Thyroid gland (tissue), 4 donors: Measurements from ENCODE around the gene OTUD7B. TPM values are rescaled to one million over a fixed set of nuclear protein-coding genes. Genes with fewer than 3 reads are reported as not detected.
A peak's percentile ranks its signal among the peaks of the same experiment; 100 is the strongest.

ENCODE experiments used
- DNase-seq, 2 donors: peaks; one replicate each; pipeline ENCODE4 v3.0.0-alpha.2; 2019
- H3K27ac ChIP-seq, 3 donors: fragments of 200-600 bp; sonication (generic); 1 replicate in 2 of 3; 2 replicates in 1 of 3; pipeline ENCODE4 v1.5.1; 2016 to 2019; ENCODE audit warnings: mild to moderate bottlenecking in 1 of 3, moderate library complexity in 1 of 3
- H3K27me3 ChIP-seq: fragments of 200-600 bp; sonication (generic); one replicate; pipeline ENCODE4 v1.5.1; 2019
- H3K36me3 ChIP-seq, 2 donors: fragments of 200-600 bp; sonication (generic); one replicate each; pipeline ENCODE4 v1.5.1; 2016 to 2019
- H3K4me1 ChIP-seq, 2 donors: fragments of 200-600 bp; sonication (generic); one replicate each; pipeline ENCODE4 v1.5.1; 2017 to 2019
- H3K4me3 ChIP-seq, 3 donors: fragments of 200-600 bp; sonication (generic); replicated peaks in 1 of 3; 1 replicate in 2 of 3; 2 replicates in 1 of 3; pipeline ENCODE4 v1.5.1; 2016; ENCODE audit warnings: mild to moderate bottlenecking in 1 of 3
- H3K9me3 ChIP-seq: fragments of 200-600 bp; sonication (generic); one replicate; pipeline ENCODE4 v1.5.1; 2017
- POLR2A ChIP-seq, 2 donors: fragments of 450-650 bp; IDR thresholded peaks; one replicate each; pipeline ENCODE4 v1.6.1; 2017; ENCODE audit warnings: antibody characterized with exemption in 2 of 2, mild to moderate bottlenecking in 2 of 2, moderate library complexity in 1 of 2
- WGBS, 2 donors: methylation state at CpG; one replicate each; pipeline ENCODE4 v1.1.5; 2017; 5-methylcytosine and 5-hydroxymethylcytosine counted together
- intact Hi-C: fragments of 100-400 bp; cut with DNase I; formaldehyde crosslinking; loops from one replicate; pipeline ENCODE4 v1.15.1; 2023
- total RNA-seq, 4 donors: library from RNA; depleted of rRNA; stranded (reverse); fragments of >200 nt; gene quantifications; one replicate each; pipeline ENCODE4 v1.2.3, GENCODE V29; 2016
- TF ChIP-seq, protein P1 (sequence below), 6 experiments: fragments of 200-600 bp in 3 of 6; fragments of 450-650 bp in 3 of 6; sonication (generic) in 3 of 6; IDR thresholded peaks; one replicate each; pipeline ENCODE4 v1.5.1; 2016 to 2019; ENCODE audit warnings: antibody characterized with exemption in 6 of 6, mild to moderate bottlenecking in 2 of 6, inconsistent platforms in 1 of 6, moderate library complexity in 1 of 6

OTUD7B gene
- total RNA-seq, 4 donors from 2014 or later, result 15.9 to 39.2 (median 23.2) TPM

DNA sequence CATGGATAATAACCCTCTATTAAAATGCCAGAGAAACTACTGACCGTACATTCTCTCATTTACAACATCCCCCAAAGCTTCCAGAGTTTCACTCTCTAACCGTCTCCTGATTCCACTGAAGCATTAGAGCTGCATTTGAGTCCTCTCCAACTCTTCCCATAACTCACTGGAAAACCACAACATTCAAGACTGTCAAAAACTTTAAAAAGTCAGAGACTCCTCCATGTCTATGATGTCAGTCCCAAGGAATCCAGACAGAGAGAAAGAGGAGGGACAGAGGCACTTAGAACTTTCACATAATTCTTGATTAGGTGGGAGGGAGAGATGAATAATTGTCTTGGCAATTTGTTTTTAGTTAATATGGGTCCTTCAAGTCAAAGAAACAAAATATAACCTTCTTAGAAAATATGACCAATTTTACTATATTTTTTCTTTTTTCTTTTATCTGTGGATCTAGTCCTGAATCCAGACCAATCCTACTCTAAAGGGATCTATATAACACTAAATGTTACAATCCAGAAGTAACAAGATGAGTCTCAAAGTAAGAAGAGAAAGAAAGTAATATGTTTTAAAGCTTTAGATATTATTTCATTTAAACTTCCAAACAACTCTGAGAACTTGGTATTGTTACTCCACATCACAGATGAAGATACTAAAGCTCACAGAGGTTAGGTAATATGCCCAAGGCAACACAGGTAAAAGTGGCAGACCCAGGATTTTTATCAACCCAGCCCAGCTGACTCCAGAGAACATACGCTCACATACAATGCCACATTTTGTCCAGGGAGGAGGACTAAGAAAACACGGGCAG lies 23.8 kb downstream of the OTUD7B start:
- intact Hi-C loops, result no loop called here
- Histone ChIP-seq H3K4me3 (no peak overlapping the region), H3K36me3 (no peaks in the 10 kb centered on the region), H3K9me3 (no peaks in the 10 kb centered on the region), H3K27ac (peak overlapping the region in 2 of 3 donors; percentile 1 to 37), H3K27me3 (no peaks in the 10 kb centered on the region), H3K4me1 (peaks cover 17 to 36% of the 10 kb centered on the region in 2 donors)
- DNase-seq, result no peak
- WGBS, 2 donors, result 51 to 59% methylated on average over 4 of the region's 4 CpGs
- TF ChIP-seq, protein P1, sequence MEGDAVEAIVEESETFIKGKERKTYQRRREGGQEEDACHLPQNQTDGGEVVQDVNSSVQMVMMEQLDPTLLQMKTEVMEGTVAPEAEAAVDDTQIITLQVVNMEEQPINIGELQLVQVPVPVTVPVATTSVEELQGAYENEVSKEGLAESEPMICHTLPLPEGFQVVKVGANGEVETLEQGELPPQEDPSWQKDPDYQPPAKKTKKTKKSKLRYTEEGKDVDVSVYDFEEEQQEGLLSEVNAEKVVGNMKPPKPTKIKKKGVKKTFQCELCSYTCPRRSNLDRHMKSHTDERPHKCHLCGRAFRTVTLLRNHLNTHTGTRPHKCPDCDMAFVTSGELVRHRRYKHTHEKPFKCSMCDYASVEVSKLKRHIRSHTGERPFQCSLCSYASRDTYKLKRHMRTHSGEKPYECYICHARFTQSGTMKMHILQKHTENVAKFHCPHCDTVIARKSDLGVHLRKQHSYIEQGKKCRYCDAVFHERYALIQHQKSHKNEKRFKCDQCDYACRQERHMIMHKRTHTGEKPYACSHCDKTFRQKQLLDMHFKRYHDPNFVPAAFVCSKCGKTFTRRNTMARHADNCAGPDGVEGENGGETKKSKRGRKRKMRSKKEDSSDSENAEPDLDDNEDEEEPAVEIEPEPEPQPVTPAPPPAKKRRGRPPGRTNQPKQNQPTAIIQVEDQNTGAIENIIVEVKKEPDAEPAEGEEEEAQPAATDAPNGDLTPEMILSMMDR (IDR thresholded peaks at IDR 0.05), result no peak
- TF ChIP-seq POLR2A (IDR thresholded peaks at IDR 0.05), result no peak

DNA sequence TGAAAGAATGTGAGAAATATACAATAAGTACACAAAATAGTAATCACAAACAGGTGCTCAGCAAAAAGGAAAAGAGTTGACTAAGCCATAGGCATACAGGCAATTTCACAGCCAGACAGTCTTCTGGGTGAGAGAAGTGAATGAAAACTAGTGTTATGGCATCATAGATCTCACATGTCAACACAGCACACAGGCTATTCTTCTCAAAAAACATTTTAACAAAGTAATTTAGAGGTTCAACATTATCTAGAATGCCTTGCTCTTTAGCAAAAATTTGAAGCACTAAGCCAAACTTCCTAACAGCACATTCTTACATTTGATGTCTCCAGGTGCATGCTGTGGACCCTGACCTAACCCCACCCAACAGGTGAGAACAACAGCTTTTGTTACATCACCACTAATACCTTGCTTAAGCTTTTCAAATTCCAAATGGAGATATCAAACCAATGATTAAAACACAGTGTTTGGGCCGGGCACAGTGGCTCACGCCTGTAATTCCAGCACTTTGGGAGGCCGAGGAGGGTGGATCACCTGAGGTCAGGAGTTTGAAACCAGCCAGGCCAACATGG lies 30.5 kb downstream of the OTUD7B start:
- intact Hi-C loops, result no loop called here
- Histone ChIP-seq H3K36me3 (peaks cover 7 to 20% of the 10 kb centered on the region in 2 donors), H3K27ac (no peak overlapping the region), H3K4me3 (no peak overlapping the region), H3K4me1 (peaks cover 8 to 19% of the 10 kb centered on the region in 2 donors), H3K27me3 (no peaks in the 10 kb centered on the region), H3K9me3 (no peaks in the 10 kb centered on the region)
- no peak for DNase-seq
- WGBS, 2 donors, result 98 to 100% methylated on average over 3 of the region's 3 CpGs
- TF ChIP-seq POLR2A (IDR thresholded peaks at IDR 0.05), result no peak
- TF ChIP-seq, protein P1 (IDR thresholded peaks at IDR 0.05), result no peak

DNA sequence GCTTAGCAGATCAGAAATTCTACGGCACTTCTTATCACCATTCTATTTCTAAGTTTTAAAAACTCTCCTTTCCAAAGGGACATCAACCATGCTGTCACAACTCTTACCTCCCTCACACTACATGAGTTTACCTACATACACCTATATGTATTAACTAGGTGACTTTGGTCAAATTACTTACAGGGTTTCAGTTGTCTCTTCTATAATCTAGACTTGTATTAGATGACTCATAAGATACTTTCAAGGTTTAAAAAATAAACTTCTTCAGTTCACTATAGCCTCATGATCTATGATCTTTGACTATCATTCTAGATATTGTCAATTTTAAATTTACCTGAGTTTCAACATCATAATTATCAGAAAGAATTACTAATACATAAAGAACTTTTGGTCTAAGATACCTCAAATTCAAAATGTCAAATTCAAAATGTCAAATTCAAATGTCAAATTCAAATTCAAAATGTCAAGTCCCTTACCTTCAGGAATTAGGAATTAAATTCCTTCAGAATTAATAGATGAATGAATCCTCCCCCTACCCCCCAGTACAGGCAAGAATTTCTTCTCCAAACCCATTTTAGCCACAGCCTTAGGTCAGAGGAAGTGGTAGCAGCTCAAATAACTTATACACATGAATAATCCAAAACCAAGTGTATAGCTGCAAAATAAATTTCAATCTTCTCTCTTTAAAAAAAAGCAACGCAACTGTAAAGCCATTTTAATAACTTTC lies 31.1 kb downstream of the OTUD7B start:
- H3K4me1 ChIP-seq, result peaks cover 8 to 19% of the 10 kb centered on the region in 2 donors
- 92 to 95% methylated on average over 2 of the region's 2 CpGs for WGBS, 2 donors

DNA sequence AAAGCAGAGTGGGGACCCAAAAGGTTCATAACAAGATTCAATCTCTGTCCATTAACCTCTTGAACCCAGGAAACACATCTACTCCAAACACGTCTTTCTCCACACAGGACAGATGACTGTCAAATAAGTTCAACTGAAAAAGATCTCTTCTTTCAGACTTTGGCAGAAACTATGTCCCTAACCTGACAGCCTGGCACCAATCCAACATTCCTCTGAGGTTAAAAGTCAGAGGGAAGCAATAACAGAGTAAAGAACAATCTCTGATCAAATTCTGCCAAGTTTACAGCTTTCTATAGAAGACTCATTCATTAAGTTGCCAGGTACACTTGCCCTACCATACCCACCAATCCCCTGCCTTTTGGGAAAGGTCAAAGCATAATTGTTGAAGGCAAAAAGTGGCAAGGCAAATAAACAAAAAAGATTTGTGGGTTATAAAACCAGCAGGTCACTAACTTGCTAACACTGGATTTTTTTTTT lies 31.9 kb downstream of the OTUD7B start:
- intact Hi-C loops, result no loop called here
- Histone ChIP-seq H3K27me3 (no peaks in the 10 kb centered on the region), H3K9me3 (no peaks in the 10 kb centered on the region), H3K4me3 (no peak overlapping the region), H3K36me3 (peaks cover 17 to 25% of the 10 kb centered on the region in 2 donors), H3K4me1 (peaks cover 8 to 19% of the 10 kb centered on the region in 2 donors), H3K27ac (peak overlapping the region in 1 of 3 donors; percentile 29)
- TF ChIP-seq, protein P1 (IDR thresholded peaks at IDR 0.05), result no peak
- no peak for TF ChIP-seq POLR2A (IDR thresholded peaks at IDR 0.05)
- WGBS, 2 donors, result 26 to 30% methylated on average over 1 of the region's 1 CpG
- DNase-seq, result peak; percentile 63 to 70

More for the DNA sequence above, 31.1 kb downstream of the OTUD7B start:
- DNase-seq, result no peak
- Histone ChIP-seq H3K27ac (peak overlapping the region in 2 of 3 donors; percentile 6 to 29), H3K9me3 (no peaks in the 10 kb centered on the region), H3K27me3 (no peaks in the 10 kb centered on the region), H3K4me3 (no peak overlapping the region), H3K36me3 (peaks cover 12 to 25% of the 10 kb centered on the region in 2 donors)
- intact Hi-C loops, result no loop called here
- TF ChIP-seq, protein P1 (IDR thresholded peaks at IDR 0.05), result no peak
- no peak for TF ChIP-seq POLR2A (IDR thresholded peaks at IDR 0.05)
